Effector CD4-positive, alpha-beta T cell (primary cell): ENCODE results near the gene PCBP2.
"Not testable (repeated sequence)": the region's sequence is repeated elsewhere in the genome, so short reads cannot be mapped to it uniquely, and the experiment has no call there.

Experiments
- DNase-seq: peaks from one replicate; pipeline ENCODE4 v3.0.0-alpha.2; 2020
- total RNA-seq: gene quantifications from one replicate; lab custom pipeline; 2026; lab: John Stamatoyannopoulos, UW

The PCBP2 gene
- 168 reads per million, percentile 90 among the genes with 10 or more reads in this experiment for total RNA-seq

DNA sequence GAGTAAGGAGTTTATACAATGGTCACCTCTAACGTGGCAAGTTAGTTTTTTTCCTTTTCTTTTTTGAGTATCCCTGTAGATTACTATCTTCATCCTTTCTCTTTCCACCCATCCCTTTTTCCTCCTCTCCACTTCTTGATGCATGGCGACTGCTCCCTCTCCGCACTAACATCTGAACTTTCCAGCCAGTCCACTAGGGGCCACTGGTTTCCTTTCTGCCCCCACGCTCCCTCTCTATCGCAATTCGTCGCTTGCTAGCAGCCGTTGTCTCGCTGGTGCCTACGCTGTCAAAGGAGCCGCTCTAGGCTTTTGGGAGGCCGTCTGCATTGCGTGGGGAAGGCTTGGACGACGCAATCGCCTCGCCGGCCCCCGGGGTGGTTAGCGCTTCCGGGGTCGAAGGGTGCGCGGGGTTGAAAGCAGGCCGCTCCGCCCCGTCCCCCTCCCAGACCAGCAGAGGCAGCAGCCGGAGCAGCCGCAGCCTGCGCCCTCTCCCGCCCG is at the start of gene PCBP2:
TSS of gene PCBP2 (plus strand) at position 442 of the 498 bp plus-strand sequence. CDS start 2,699 bp downstream, outside the sequence.
- peak; percentile 97 for DNase-seq

- not testable (repeated sequence) for DNase-seq
These were observed 49.6 kb upstream of the PCBP2 start for GRCh38 chr12:53402351-53402750.

DNA sequence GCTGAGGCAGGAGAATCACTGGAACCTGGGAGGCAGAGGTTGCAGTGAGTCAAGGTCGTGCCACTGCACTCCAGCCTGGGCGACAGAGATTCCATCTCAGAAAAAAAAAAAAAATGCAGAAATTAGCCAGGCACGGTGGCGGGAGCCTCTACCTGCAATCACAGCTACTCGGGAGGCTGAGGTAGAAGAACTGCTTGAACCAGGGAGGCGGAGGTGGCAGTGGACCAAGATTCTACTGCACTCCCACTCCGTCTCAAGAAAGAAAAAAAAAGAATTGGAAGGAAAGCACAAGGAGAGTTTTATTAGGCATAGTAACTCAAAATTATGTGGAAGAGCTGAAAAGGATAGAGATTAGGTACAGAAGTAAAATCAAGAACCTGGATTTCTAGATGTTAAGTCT is 49.0 kb upstream of the PCBP2 start:
- no peak for DNase-seq

DNA sequence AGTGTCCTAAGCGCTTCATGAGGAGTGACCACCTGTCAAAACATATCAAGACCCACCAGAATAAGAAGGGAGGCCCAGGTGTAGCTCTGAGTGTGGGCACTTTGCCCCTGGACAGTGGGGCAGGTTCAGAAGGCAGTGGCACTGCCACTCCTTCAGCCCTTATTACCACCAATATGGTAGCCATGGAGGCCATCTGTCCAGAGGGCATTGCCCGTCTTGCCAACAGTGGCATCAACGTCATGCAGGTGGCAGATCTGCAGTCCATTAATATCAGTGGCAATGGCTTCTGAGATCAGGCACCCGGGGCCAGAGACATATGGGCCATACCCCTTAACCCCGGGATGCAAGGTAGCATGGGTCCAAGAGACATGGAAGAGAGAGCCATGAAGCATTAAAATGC is 41.0 kb upstream of the PCBP2 start:
- DNase-seq: no peak

DNA sequence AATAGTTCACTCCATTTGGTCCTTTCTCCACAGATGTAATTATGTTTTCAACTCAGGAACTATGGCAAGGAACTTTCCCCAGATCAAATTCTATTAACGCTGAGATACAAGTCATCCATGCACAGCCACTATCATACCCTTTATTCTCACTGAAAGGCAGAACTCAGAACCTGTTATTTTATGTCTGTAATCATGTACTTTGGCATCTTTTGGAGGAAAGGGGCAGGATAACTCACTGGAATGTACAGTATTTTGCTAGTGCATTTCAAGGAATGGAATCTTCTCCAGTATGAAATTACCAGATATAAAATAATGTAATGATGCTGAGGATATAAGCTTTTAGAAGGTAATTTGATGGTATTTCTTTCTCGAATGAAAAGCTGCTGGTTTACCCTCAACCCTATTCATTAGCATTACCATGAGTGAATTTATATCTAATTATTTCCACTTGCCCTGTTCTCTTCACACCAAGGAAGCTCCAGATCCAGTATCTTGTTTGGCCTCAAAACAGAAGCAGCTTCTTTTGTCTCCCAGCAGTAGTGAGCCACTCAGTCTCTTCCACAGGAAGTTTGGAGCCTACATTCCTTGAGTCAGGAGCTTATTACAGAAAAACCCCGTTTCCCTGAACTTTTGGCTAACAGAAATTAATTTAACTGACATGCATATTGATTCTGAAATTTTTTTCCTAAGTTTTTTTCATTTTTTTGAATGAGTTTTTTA is 38.3 kb upstream of the PCBP2 start:
- DNase-seq: no peak

DNA sequence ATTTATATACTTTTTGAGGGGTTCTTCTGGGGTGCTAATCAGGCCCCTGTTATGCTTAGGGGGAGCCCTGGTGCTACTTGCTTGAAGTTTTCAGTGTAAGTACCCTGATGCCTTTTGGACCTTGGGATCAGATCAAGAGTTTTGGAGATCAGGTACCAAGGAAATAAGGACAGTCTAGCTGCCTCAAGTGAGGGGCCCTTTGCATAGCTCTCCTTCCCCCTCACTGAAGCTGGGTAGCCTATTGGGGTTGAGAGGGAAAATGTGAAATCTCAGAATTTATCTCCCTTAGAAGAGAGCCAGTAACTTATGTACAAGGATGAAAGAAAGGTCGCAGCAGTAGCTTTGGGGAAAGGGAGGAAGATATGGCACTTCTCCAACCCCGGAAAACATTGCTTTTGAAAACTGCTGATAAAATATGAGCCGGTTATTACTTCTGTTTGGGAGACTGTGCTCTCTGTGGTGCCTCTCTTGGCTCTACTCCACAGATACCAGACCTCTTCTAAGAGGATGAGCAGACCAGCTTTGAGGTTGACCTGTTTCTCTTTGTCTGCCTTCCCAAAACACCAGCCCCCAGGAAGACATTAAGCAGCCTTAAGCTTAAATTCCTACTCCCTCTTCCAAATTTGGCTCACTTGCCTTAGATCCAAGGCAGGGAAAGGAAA is 37.0 kb upstream of the PCBP2 start:
- DNase-seq: no peak

GRCh38 chr12:53415752-53416389 is 36.0 kb upstream of the PCBP2 start:
- not testable (repeated sequence) for DNase-seq

- DNase-seq: not testable (repeated sequence)
These were observed 34.5 kb upstream of the PCBP2 start for GRCh38 chr12:53417291-53417816.

DNA sequence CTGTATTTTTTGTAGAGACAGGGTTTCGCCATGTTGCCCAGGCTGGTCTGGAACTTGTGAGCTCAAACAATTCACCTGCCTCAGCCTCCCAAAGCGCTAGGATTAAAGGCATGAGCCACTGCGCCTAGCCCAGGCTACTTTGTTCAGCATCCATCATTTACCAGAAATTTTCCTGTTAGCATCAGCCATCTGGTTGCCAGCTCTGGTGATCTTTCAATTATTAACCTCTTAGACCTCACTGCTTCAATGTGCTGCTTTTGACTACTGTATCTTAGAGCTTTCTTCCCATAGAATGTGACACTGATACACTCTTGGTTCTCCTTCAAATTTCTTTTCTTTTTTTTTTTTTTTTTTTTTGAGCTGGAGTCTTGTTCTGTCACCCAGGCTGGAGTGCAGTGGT is 33.7 kb upstream of the PCBP2 start:
- no peak for DNase-seq

DNA sequence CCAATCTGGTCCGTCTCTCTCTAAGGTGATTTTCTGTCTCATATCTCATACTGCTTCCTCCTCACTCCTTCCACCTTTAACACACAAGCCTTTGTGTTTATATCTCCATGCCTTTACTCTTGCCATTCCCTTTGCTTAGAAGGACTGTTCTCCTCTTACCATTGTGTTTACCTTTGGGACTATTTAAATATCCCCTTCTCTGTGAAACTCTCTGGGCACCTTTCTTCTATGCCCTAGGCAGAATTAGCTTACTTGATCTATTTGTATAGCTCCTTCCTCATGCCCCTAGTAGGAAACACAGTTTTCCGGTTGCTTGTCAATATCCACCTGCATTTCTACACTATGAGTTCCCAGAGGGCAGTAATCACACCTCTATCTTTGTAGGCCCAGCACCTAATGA is 32.1 kb upstream of the PCBP2 start:
- no peak for DNase-seq

GRCh38 chr12:53422247-53422646 is 29.7 kb upstream of the PCBP2 start:
- not testable (repeated sequence) for DNase-seq

DNA sequence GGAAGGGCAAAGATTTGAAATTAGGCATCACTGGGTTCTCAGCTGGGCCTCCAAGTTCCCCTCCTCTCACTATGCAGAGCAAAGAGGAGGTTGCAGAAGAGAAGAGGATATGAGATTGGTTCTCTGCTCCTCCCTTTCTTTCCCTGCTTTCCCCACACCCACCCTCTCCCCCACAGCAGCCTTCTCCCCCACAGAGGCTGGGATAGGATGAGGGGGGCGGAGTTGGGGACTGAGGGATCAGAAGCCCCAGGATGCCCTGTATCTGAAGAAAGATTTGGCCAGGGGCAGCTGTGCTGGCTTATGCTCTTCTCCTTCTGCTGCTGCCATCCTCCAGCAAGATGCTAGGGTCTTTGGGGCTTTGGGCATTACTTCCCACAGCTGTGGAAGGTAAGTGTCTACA is 28.3 kb upstream of the PCBP2 start, which contains the start of gene AMHR2:
TSS of gene AMHR2 (plus strand) at position 259 of the 400 bp plus-strand sequence. CDS start at position 339, 80 bp downstream.
- no peak for DNase-seq

- no peak for DNase-seq
These were observed 27.0 kb upstream of the PCBP2 start for GRCh38 chr12:53424626-53425514.

DNA sequence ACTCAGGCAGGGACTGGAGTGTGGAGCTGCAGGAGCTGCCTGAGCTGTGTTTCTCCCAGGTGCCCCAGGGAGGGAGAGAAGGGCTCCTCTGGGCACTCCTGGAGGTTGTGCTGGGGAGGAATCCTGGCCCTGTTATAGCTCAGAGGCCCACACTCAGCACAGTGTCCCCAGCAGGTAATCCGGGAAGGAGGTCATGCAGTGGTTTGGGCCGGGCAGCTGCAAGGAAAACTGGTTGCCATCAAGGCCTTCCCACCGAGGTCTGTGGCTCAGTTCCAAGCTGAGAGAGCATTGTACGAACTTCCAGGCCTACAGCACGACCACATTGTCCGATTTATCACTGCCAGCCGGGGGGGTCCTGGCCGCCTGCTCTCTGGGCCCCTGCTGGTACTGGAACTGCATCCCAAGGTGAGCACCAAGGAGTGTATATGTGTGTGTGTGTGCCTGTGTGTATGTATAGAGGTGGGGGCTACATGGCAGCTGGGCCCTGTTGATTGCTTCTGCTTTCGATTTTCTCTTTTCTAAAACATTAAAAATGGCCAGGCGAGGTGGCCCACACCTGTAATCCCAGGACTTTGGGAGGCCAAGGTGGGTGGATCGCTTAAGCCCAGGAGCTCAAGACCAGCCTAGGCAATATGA is 26.3 kb upstream of the PCBP2 start:
- no peak for DNase-seq

- no peak for DNase-seq
These were observed 23.9 kb upstream of the PCBP2 start for GRCh38 chr12:53427905-53428594.

DNA sequence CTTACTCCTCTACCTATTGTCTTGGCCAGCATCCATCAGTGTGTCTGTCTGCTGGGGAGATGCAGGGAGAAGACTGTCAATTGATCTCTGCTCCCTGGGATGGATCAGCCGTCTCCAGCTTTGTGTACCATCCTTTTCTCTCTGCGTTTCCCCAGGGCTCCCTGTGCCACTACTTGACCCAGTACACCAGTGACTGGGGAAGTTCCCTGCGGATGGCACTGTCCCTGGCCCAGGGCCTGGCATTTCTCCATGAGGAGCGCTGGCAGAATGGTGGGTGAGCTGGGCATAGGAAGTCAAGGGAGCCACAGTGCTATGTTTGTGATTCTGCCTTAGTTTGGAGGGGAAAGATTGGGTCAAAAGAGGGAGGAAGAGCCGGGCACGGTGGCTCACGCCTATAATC is 23.2 kb upstream of the PCBP2 start:
- no peak for DNase-seq

- DNase-seq: no peak
These were observed 21.8 kb upstream of the PCBP2 start for GRCh38 chr12:53430116-53430515.

DNA sequence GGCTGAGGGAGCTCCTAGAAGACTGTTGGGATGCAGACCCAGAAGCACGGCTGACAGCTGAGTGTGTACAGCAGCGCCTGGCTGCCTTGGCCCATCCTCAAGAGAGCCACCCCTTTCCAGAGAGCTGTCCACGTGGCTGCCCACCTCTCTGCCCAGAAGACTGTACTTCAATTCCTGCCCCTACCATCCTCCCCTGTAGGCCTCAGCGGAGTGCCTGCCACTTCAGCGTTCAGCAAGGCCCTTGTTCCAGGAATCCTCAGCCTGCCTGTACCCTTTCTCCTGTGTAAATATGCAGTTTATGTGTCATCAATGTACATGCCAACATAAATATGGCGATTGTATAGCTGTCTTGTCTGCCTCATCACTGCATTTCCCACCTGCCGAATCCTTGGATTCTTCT is 20.7 kb upstream of the PCBP2 start:
- DNase-seq: no peak

- DNase-seq: not testable (repeated sequence)
These were observed 16.6 kb upstream of the PCBP2 start for GRCh38 chr12:53435326-53435725.

DNA sequence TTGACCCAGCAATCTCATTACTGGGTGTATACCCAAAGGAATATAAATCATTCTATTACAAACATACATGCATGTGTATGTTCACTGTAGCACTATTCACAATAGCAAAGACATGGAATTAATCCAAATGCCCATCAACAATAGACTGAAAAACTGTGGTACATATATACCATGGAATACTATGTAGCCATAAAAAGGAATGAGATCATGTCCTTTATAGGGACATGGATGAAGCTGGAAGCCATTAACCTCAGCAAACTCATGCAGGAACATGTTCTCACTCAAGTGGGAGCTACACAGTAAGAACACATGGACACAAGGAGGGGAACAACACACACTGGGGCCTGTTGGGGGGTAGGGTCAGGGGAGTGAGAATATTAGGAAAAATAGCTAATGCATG is 12.3 kb upstream of the PCBP2 start:
- DNase-seq: not testable (repeated sequence)
